ENCODE measurements around the gene SSBP3.

DNA sequence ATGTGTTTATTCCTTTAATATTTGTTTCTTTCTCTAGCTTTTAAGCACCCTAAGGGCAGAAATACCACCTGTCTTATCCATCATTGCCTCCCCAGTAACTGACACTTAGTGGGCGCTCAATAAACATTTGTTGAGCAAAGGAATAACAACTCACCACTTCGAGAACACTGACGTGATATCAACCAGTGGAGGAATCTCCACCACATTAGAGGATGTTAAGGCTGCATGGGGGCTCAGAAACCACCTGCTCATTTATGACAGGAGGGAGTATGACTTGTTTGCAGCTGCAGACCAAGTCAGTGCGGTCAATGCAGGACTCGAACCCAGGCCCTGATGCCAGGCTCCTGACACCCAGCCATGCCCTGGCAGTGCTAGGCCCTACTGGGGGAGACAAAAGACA is 103.6 kb downstream of the SSBP3 start:
- TF ChIP-seq, protein P1, sequence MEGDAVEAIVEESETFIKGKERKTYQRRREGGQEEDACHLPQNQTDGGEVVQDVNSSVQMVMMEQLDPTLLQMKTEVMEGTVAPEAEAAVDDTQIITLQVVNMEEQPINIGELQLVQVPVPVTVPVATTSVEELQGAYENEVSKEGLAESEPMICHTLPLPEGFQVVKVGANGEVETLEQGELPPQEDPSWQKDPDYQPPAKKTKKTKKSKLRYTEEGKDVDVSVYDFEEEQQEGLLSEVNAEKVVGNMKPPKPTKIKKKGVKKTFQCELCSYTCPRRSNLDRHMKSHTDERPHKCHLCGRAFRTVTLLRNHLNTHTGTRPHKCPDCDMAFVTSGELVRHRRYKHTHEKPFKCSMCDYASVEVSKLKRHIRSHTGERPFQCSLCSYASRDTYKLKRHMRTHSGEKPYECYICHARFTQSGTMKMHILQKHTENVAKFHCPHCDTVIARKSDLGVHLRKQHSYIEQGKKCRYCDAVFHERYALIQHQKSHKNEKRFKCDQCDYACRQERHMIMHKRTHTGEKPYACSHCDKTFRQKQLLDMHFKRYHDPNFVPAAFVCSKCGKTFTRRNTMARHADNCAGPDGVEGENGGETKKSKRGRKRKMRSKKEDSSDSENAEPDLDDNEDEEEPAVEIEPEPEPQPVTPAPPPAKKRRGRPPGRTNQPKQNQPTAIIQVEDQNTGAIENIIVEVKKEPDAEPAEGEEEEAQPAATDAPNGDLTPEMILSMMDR (IDR thresholded peaks at IDR 0.05), result no peak
- no peak for TF ChIP-seq POLR2A (IDR thresholded peaks at IDR 0.05)

All from suprapubic skin (tissue), 3 donors.